ENCODE measurements around the gene ADAMTS20. TPM values are rescaled to one million over a fixed set of nuclear protein-coding genes. Genes with fewer than 3 reads are reported as not detected.

The ADAMTS20 gene
- total RNA-seq, 1 experiment from 2014 or later, result 1.6 TPM

DNA sequence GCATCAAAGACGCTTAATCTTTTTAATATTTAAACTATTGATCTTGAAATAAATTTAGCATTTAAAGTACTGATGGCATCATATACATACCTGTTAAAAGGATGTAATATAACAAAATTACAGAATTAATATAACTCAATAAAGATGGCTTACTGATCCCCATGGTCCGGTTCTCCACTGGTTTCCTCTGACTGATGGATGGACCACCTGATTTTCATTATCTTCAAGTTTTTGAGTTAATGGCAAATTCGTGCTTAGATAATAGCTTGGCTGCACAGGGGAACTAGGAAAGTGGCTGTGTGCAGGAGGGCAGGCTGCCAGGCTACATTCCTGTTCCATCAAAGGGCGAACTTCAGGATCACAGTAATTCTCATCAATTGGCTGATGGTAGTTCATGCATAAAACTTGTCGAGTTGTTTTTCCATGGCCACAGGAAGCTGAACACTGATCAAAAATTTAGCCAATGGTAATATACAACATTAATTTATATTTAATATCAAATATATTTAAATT is 123.9 kb downstream of the ADAMTS20 start:
- H3K9me2 ChIP-seq (replicated peaks; ENCODE audit: low read length), result no peaks in the 10 kb centered on the region
- H4K20me1 ChIP-seq (ENCODE audit: low read length), result no peaks in the 10 kb centered on the region
- H3K36me3 ChIP-seq (ENCODE audit: low read depth, low read length), result 0 out of 2 replicates have a peak, but pooled peaks cover 2% of the 10 kb centered on the region
- TF ChIP-seq, protein P1, sequence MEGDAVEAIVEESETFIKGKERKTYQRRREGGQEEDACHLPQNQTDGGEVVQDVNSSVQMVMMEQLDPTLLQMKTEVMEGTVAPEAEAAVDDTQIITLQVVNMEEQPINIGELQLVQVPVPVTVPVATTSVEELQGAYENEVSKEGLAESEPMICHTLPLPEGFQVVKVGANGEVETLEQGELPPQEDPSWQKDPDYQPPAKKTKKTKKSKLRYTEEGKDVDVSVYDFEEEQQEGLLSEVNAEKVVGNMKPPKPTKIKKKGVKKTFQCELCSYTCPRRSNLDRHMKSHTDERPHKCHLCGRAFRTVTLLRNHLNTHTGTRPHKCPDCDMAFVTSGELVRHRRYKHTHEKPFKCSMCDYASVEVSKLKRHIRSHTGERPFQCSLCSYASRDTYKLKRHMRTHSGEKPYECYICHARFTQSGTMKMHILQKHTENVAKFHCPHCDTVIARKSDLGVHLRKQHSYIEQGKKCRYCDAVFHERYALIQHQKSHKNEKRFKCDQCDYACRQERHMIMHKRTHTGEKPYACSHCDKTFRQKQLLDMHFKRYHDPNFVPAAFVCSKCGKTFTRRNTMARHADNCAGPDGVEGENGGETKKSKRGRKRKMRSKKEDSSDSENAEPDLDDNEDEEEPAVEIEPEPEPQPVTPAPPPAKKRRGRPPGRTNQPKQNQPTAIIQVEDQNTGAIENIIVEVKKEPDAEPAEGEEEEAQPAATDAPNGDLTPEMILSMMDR (conservative IDR thresholded peaks at IDR 0.05; ENCODE audit: low read depth, low read length), result no peak
- TF ChIP-seq EZH2 (IDR thresholded peaks at IDR 0.05; ENCODE audit: low read length, unreplicated experiment), result no peak
- no peak for TF ChIP-seq EZH2phosphoT487 (IDR thresholded peaks at IDR 0.05; ENCODE audit: borderline replicate concordance, low read length)
- no peak overlapping the region for H3K4me2 ChIP-seq (ENCODE audit: low read length)
- ATAC-seq (no peak), DNase-seq (no peak)
- H2AFZ ChIP-seq (ENCODE audit: low read length), result no peak overlapping the region
- H3K79me2 ChIP-seq (ENCODE audit: low read length), result no peaks in the 10 kb centered on the region
- ChIA-PET POLR2A (ENCODE audit: unreplicated experiment) (no interaction called here), CTCF (no interaction called here)
- H3K27me3 ChIP-seq (ENCODE audit: low read length), result no peaks in the 10 kb centered on the region
- no TSS peak for BruUV-seq (replicated peaks)
- H3F3A ChIP-seq (ENCODE audit: low read length, unreplicated experiment), result no peaks in the 10 kb centered on the region
- H3K4me3 ChIP-seq (ENCODE audit: low read length), result no peak overlapping the region
- intact Hi-C loops (cut with micrococcal nuclease), result no loop called here
- no peak overlapping the region for H3K9ac ChIP-seq (ENCODE audit: low read length)
- H3K9me3 ChIP-seq (ENCODE audit: low read length), result no peaks in the 10 kb centered on the region
- no peak overlapping the region for H3K27ac ChIP-seq (ENCODE audit: low read length)
- H3K4me1 ChIP-seq (ENCODE audit: insufficient read depth, low read length), result no peaks in the 10 kb centered on the region

DNA sequence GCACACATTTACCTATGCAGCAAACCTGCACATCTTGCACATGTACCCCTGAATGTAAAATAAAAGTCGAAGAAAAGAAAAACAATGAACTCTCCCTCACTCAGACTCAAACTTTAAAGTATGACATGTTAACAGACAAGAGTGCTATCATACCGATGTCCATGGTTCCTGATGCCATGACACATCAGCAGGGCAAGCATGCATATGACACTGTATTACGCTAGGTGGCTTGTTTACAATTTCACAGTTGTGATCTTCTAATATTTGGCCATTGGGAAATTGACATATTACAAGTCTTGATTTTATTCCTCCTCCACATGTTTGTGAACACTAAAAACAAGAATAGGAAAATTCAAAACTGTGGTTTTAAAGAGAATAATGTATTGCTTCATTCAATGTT is 126.6 kb downstream of the ADAMTS20 start:
- intact Hi-C loops (cut with micrococcal nuclease), result no loop called here
- no peak overlapping the region for H3K4me3 ChIP-seq (ENCODE audit: low read length)
- H3F3A ChIP-seq (ENCODE audit: low read length, unreplicated experiment), result no peaks in the 10 kb centered on the region
- no peak overlapping the region for H3K4me2 ChIP-seq (ENCODE audit: low read length)
- TF ChIP-seq, protein P1 (conservative IDR thresholded peaks at IDR 0.05; ENCODE audit: low read depth, low read length), result no peak
- no peak for TF ChIP-seq EZH2phosphoT487 (IDR thresholded peaks at IDR 0.05; ENCODE audit: borderline replicate concordance, low read length)
- no peak for TF ChIP-seq EZH2 (IDR thresholded peaks at IDR 0.05; ENCODE audit: low read length, unreplicated experiment)
- no peak overlapping the region for H3K27ac ChIP-seq (ENCODE audit: low read length)
- no peak overlapping the region for H2AFZ ChIP-seq (ENCODE audit: low read length)
- ChIA-PET CTCF (interaction anchor here (0.7 kb wide), 1 partner anchor 147 kb away, joined by 3 read pairs; no protein-coding TSS in a partner anchor), POLR2A (ENCODE audit: unreplicated experiment) (no interaction called here)
- no peaks in the 10 kb centered on the region for H3K9me3 ChIP-seq (ENCODE audit: low read length)
- no peaks in the 10 kb centered on the region for H3K9me2 ChIP-seq (replicated peaks; ENCODE audit: low read length)
- no TSS peak for BruUV-seq (replicated peaks)
- ATAC-seq, result no peak
- no peaks in the 10 kb centered on the region for H4K20me1 ChIP-seq (ENCODE audit: low read length)
- no peaks in the 10 kb centered on the region for H3K79me2 ChIP-seq (ENCODE audit: low read length)
- no peak overlapping the region for H3K9ac ChIP-seq (ENCODE audit: low read length)
- no peaks in the 10 kb centered on the region for H3K36me3 ChIP-seq (ENCODE audit: low read depth, low read length)
- H3K4me1 ChIP-seq (ENCODE audit: insufficient read depth, low read length), result no peaks in the 10 kb centered on the region
- no peaks in the 10 kb centered on the region for H3K27me3 ChIP-seq (ENCODE audit: low read length)
- no peak for DNase-seq

DNA sequence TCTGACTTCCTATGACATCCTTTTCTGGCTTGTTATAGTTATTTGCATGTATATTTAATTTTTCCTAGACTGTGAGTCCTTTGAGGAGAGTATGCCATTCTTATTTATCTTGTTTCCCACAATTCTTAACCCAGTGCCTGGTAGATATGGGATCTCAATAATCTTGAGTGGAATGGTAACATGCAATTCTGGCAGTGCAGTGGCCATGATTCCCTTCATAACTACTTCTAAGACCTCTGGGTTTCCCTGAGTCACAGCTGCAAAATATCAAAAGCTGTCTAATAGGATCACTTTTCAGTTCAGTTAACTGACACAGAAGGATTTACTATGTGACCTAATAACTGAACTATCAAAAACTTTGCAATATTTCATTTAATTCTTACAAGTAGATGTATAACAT is 135.0 kb downstream of the ADAMTS20 start:
- CTCF ChIA-PET, result no interaction called here
- H3K4me1 ChIP-seq (ENCODE audit: insufficient read depth, low read length), result no peaks in the 10 kb centered on the region
- BruUV-seq (replicated peaks), result no TSS peak
- no peak overlapping the region for H3K4me2 ChIP-seq (ENCODE audit: low read length)
- H2AFZ ChIP-seq (ENCODE audit: low read length), result no peak overlapping the region
- POLR2A ChIA-PET (ENCODE audit: unreplicated experiment), result no interaction called here
- intact Hi-C loops (cut with micrococcal nuclease), result no loop called here
- H3F3A ChIP-seq (ENCODE audit: low read length, unreplicated experiment), result no peaks in the 10 kb centered on the region
- no peaks in the 10 kb centered on the region for H4K20me1 ChIP-seq (ENCODE audit: low read length)
- TF ChIP-seq EZH2phosphoT487 (IDR thresholded peaks at IDR 0.05; ENCODE audit: borderline replicate concordance, low read length) (no peak), EZH2 (IDR thresholded peaks at IDR 0.05; ENCODE audit: low read length, unreplicated experiment) (no peak)
- TF ChIP-seq, protein P1 (conservative IDR thresholded peaks at IDR 0.05; ENCODE audit: low read depth, low read length), result no peak
- no peaks in the 10 kb centered on the region for H3K79me2 ChIP-seq (ENCODE audit: low read length)
- no peaks in the 10 kb centered on the region for H3K36me3 ChIP-seq (ENCODE audit: low read depth, low read length)
- no peak for DNase-seq
- H3K9ac ChIP-seq (ENCODE audit: low read length), result no peak overlapping the region
- ATAC-seq, result no peak
- H3K9me3 ChIP-seq (ENCODE audit: low read length), result no peaks in the 10 kb centered on the region
- H3K27ac ChIP-seq (ENCODE audit: low read length), result no peak overlapping the region
- no peaks in the 10 kb centered on the region for H3K27me3 ChIP-seq (ENCODE audit: low read length)
- H3K9me2 ChIP-seq (replicated peaks; ENCODE audit: low read length), result no peaks in the 10 kb centered on the region
- H3K4me3 ChIP-seq (ENCODE audit: low read length), result no peak overlapping the region

All from PC-3 (cell line).